T follicular helper cell (primary cell): ENCODE results near the gene SLC37A4.
"Not testable (repeated sequence)": the region's sequence is repeated elsewhere in the genome, so short reads cannot be mapped to it uniquely, and the experiment has no call there.

ENCODE experiments used
- DNase-seq: peaks from one replicate; pipeline ENCODE4 v3.0.0-alpha.2; 2020; ENCODE audit warnings: low read depth
- total RNA-seq, 2 experiments: gene quantifications; one replicate each; lab custom pipeline; 2026; lab: John Stamatoyannopoulos, UW

The SLC37A4 gene
- total RNA-seq: 10.3 to 24.7 reads per million in 2 experiments

GRCh38 chr11:119030329-119031047, at the start of gene SLC37A4:
SLC37A4 (minus strand) TSS chr11:119030877.
- DNase-seq: peak; percentile 97

GRCh38 chr11:119078675-119079420, 48.2 kb upstream of the SLC37A4 start:
- DNase-seq: no peak

DNA sequence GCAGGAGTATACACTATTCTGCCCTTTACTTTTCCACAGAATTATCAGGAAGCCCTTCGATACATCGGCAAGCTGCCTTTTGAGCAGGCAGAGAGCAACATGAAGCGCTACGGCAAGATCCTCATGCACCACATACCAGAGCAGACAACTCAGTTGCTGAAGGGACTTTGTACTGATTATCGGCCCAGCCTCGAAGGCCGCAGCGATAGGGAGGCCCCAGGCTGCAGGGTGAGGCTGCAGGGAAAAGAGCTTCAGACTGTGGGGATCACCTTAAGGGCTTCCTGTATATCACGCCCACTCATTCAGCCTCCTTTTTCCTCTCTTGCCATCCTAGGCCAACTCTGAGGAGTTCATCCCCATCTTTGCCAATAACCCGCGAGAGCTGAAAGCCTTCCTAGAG, 47.2 kb upstream of the SLC37A4 start:
- DNase-seq: no peak

GRCh38 chr11:119067371-119068222, 36.9 kb upstream of the SLC37A4 start, which contains the start of gene VPS11:
VPS11 (plus strand) TSS chr11:119067818; CDS start chr11:119067824, 6 bp downstream.
- peak; percentile 98 for DNase-seq

- peak; percentile 21 for DNase-seq
Observed at GRCh38 chr11:119065369-119065768, 34.7 kb upstream of the SLC37A4 start.

DNA sequence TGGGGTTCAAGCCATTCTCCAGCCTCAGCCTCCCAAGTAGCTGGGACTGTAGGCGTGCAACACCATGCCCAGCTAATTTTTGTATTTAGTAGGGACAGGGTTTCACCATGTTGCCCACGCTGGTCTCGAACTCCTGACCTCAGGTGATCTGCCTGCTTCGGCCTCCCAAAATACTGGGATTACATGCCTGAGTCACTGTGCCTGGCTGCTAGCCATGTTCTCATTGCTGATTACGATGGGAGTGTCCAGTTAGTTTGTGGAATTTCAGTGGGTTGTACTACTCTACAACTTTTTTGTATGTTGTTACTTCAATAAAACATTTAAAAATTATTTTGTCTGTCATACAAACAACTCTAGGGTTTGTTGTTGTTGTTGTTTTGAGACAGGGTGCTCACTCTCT, 32.1 kb upstream of the SLC37A4 start:
- no peak for DNase-seq

DNA sequence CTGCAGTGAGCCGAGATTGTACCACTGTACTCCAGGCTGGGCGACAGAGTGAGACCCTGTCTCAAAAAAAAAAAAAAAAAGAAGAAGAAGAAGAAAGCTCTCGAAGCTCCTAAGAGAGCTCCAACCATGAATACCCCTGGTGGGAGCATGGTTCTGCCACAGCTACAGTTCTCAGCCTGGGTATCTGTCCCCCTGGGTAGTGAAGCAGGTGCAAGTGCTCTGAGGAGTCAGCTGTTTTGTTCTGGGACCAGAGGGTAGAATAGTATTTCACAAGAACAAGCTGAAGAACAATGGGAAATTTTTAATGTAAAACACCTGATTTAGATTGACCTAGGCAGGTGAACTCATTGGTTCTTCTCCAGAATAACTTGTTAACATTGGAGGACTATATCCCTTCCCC, 30.6 kb upstream of the SLC37A4 start:
- DNase-seq: no peak

- not testable (repeated sequence) for DNase-seq
Observed at GRCh38 chr11:119059128-119059527, 28.5 kb upstream of the SLC37A4 start.

GRCh38 chr11:119057000-119057769, 26.5 kb upstream of the SLC37A4 start, which contains the start of gene HYOU1:
HYOU1 (minus strand) TSS chr11:119057205; CDS start chr11:119056160, 1,045 bp downstream.
- DNase-seq: peak; percentile 97

DNA sequence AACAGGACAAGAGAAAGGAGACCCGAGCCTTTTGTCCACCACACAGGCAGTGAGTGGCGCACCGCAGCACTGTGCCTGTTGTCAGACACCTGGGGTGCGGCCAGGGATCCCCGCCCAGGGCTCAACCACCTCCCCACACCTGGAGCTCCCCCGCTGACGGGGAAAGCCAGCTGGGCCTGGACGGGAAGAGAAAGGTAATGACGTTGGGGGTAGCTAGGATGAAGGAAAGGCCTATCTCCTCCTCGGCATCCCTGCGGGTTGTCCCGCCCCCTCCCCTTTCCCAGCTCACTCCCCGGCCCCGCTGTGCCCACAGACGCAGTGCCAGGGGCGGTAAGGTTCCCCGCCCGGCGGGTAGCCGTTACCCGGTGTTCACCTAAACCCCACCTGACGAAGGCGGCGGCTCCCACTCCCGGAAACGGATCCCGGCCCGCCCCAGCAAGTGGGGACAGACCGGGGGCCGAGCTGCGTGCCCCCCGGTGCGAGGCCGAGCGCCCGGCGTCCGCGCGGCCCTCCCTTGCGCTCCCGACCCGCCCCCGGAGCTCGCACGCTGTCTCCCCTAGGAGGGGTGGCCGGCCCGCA, 25.8 kb upstream of the SLC37A4 start:
- peak; percentile 29 for DNase-seq

GRCh38 chr11:119055901-119056300, 25.2 kb upstream of the SLC37A4 start:
- DNase-seq: no peak

GRCh38 chr11:119054418-119054817, 23.7 kb upstream of the SLC37A4 start:
- no peak for DNase-seq

- no peak for DNase-seq
Observed at GRCh38 chr11:119052163-119052814, 21.6 kb upstream of the SLC37A4 start.

DNA sequence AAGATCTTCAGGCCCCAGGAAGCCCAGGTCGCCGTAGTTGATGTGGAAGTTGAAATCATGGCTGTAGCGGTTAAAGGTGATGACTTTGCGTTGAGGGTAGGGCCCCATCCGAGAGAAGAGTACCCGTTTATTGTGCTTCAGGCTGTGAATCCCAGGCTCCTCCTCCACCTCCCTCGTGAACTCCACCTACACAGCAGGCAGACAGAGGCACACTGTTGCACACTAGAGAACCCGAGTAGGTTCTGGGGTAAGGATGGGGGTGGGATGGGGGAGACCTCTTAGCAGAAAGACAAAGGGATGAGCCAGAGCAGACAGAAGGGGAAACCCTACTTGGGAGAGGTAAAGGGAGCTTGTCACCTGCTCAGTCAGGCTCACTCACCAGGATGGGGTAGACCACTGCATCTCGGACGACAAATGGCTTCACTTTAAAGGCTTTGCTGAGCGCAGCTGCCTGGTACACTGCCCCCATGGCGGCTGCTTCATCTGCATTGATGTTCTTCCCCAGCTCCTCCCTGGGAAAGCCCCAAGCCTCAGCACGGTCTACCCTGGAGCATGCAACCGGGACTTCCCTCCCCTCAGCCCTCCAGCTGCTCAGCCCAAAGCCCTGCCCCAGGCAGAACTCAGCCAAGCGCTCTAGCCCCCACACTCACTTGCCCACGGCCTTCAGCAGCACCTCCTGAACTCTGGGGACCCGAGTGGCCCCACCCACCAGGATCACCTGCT, 20.9 kb upstream of the SLC37A4 start:
- DNase-seq: no peak

- no peak for DNase-seq
Observed at GRCh38 chr11:119049081-119049480, 18.4 kb upstream of the SLC37A4 start.

- no peak for DNase-seq
Observed at GRCh38 chr11:119048644-119049043, 18.0 kb upstream of the SLC37A4 start.

GRCh38 chr11:119047205-119047604, 16.5 kb upstream of the SLC37A4 start:
- no peak for DNase-seq

GRCh38 chr11:119046489-119046888, 15.8 kb upstream of the SLC37A4 start:
- no peak for DNase-seq

DNA sequence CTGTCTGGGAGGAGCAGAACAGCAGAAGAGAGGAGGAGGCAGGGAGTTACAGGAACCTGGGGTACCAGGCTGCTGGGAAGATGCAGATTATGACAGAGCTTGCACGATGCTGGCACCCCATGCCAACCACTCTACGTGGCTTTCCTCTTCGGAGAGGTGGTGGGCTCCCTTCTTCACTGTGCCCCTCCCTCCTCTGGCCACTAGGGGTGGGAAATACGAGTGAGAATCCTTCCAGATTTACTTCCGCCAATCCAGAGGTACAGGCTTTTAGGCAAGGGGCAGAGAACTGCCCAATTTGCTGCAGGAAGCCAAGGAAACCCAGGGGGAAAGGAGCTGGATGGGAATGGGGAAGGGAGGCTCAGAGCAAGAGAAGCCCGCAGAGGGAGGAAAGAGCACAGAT, 14.0 kb upstream of the SLC37A4 start:
- DNase-seq: no peak

- DNase-seq: no peak
Observed at GRCh38 chr11:119042927-119043326, 12.2 kb upstream of the SLC37A4 start.
